Heart left ventricle (tissue), 13 donors: ENCODE data around the gene SLC38A10.

Experiments used
- POLR2A ChIP-seq, 2 donors: fragments of 450-650 bp; IDR thresholded peaks; one replicate each; pipeline ENCODE4 v1.6.1; 2017; ENCODE audit warnings: antibody characterized with exemption in 2 of 2, mild to moderate bottlenecking in 2 of 2, moderate library complexity in 2 of 2
- TF ChIP-seq, protein P1 (sequence below), 12 donors: fragments of 200-600 bp; sonication (generic) in 4 of 12; IDR thresholded peaks; one replicate each; pipeline versions ENCODE4 v1.5.0 to v1.8.0; 2018 to 2022; ENCODE audit warnings: antibody characterized with exemption in 12 of 12, mild to moderate bottlenecking in 5 of 12
- donor health status: ischemic (EF 13 %, LVEDD 7.1; RV severe dilation, severe dysfunction).
- donor health status: DM: no; HTN: yes; CAD: no.
- donor health status: DM: no; HTN: no; CAD: no.
- donor health status: ischemic (EF 25% LVEDD 6.9; RV normal size, moderate dysfunction).
- donor health status: ischemic (EF 25% LVEDD 5.7; RV mildly dilated, moderate dysfunction).
- donor health status: ischemic (EF 35%, LVEDD 5.7; RV mildly dilated, moderate dysfunction).
- donor health status: nonischemic (EF 11% LVEDD 7.7; RV severe dilation, severe dysfunction).
- donor health status: DM: yes; HTN: yes; CAD: no.
- donor health status: PGD.
- donor health status: ischemic (EF 29% LVEDD 5.4; RV normal size, mild dysfunction).
- donor health status: nonischemic (EF 23%, LVEDD 6.1; RV moderate dilation, normal function).

DNA sequence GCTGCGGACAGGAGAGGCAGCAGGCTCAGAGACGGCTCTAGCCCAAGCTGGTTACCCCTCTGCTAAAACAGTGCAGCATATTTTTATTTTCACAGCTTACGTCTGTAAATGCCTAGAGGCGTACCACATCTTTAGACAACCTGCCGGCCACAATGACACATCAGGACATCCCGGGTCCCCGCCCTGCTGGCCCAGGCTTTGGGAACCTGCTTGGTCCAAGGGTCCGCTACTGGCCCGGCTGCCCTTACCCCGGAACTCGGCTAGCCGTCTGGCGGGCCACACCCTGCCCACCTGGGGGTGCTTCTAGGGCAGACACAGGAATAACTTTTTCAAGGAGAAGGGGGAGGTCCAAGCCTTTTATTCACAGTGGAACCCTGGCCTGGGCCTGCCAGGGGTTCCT lies 76.6 kb downstream of the SLC38A10 start:
- TF ChIP-seq, protein P1, sequence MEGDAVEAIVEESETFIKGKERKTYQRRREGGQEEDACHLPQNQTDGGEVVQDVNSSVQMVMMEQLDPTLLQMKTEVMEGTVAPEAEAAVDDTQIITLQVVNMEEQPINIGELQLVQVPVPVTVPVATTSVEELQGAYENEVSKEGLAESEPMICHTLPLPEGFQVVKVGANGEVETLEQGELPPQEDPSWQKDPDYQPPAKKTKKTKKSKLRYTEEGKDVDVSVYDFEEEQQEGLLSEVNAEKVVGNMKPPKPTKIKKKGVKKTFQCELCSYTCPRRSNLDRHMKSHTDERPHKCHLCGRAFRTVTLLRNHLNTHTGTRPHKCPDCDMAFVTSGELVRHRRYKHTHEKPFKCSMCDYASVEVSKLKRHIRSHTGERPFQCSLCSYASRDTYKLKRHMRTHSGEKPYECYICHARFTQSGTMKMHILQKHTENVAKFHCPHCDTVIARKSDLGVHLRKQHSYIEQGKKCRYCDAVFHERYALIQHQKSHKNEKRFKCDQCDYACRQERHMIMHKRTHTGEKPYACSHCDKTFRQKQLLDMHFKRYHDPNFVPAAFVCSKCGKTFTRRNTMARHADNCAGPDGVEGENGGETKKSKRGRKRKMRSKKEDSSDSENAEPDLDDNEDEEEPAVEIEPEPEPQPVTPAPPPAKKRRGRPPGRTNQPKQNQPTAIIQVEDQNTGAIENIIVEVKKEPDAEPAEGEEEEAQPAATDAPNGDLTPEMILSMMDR (IDR thresholded peaks at IDR 0.05) = no peak
- TF ChIP-seq POLR2A (IDR thresholded peaks at IDR 0.05) = no peak
